NCI-H774 (cell line): ENCODE data around the gene MAGI2.

Experiments
- DNase-seq: peaks from one replicate; lab custom pipeline; 2025; lab: John Stamatoyannopoulos, UW

MAGI2 gene

GRCh38 chr7:79376299-79377025 lies 77.0 kb downstream of the MAGI2 start:
- no peak for DNase-seq

- DNase-seq = no peak
Observed at GRCh38 chr7:79361214-79361613, 92.3 kb downstream of the MAGI2 start.

DNA sequence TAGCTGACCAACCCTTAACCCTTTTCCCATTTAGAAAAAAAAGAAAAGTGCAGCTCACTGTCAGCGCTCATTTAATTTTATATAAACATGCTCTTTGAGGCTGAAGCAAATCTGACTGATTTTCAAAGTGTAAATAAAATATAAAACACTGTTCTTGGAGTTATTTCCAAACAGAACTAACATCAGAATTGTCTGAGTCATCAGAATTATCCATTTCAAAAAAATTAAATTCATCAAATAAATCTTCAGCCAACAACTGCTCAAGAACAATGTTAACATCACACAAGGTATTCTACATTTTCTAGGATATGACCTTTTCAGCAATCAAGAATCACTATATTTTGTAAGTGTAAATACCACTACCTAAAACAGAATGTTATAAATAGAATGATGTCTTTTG lies 93.6 kb downstream of the MAGI2 start:
- DNase-seq = no peak

DNA sequence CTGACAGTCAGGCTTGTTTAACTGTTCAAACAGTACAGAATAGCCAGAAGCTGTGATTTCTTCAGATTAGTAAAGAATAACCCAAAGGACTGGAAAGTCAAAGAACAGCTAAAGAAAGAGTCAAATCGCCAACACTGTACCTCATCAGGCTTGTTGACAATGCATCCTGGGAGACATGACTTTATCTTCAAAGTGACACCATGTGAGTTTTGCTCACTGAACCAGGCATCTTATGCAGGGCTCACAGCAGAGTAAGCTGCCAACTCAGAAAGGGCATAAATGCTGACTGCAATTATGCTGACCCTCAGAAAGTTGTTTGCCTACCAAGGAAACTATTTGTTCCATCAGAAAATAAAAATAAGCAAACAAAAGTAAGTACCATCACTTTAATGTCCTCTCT lies 96.4 kb downstream of the MAGI2 start:
- DNase-seq = no peak

DNA sequence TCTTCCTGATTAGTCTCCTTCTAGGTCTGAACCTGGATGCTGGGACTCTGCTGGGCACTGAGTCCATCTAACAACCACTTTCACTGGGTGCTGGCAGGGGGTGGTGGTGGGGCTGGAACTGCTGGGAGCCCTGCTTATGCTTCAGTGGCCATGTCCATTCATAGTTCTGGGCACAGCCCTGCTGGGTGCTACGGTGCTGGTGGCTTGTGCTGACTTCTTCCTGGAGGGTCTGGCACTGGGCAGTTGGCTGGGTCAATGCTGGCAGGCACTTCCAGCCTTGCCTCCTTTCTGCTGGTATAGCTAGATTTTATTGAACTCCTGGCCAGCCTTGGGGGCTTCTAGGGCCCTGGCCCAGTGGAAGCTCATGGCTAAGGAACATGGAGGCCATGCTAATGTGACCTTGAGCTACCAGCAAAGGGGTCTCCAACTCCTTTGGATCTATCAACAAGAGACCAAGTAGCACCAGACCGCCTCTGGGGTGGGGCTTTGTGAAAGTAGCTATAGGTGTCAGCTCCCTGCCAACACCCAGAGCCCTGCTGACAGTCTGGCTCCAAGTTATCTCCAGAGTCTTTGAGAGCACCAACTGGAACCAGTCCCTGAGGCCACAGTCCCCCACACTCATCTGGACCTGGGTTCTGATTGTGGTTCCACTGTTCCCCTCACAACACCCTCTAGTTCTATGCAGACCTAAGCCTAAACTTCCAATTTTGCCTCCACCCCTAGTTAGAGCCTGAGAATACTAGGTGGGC lies 99.6 kb downstream of the MAGI2 start:
- no peak for DNase-seq

DNA sequence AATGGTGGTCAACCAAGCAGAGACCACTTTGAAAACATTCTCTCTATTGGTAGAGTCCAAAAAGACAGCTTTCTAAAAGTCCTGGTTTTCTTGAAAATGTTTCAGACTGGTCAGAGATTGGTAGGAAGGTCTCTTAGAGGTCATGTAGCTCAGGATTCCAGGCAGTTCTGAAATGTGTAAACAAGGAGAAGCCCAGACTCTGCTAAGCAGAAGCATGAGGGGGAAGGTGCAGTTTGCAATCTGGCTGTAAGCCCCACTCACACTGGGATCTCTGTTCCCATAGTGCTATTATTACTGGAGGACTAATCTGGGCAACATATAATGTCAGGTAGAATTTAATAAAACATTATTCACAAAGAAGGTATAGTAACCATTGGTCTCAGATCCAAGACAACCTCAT lies 101.1 kb downstream of the MAGI2 start:
- no peak for DNase-seq

DNA sequence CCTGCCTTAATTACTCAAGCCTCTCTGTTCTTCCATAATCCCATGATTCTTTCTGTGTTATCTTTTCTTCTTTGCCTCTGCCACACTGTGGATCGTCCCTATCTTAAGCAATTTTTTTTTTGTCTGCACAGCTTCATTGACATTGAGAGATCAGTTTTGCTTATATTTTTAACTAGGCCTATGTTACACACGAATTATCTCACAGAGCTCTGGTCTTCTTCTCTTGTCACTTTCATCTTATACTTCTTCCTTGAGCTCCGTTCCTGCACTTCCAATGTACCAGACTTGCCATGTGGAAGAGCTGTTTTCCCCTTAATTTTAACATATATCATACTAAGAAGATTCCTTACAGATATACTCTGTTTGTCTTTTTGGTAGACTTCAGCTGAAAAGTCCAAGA lies 106.1 kb downstream of the MAGI2 start:
- no peak for DNase-seq

GRCh38 chr7:79341902-79342301 lies 111.6 kb downstream of the MAGI2 start:
- DNase-seq = no peak

GRCh38 chr7:79340212-79340611 lies 113.3 kb downstream of the MAGI2 start:
- DNase-seq = no peak

- DNase-seq = no peak
Observed at GRCh38 chr7:79339208-79339925, 114.1 kb downstream of the MAGI2 start.

- DNase-seq = no peak
Observed at GRCh38 chr7:79337717-79338116, 115.8 kb downstream of the MAGI2 start.

- no peak for DNase-seq
Observed at GRCh38 chr7:79334841-79335240, 118.6 kb downstream of the MAGI2 start.

DNA sequence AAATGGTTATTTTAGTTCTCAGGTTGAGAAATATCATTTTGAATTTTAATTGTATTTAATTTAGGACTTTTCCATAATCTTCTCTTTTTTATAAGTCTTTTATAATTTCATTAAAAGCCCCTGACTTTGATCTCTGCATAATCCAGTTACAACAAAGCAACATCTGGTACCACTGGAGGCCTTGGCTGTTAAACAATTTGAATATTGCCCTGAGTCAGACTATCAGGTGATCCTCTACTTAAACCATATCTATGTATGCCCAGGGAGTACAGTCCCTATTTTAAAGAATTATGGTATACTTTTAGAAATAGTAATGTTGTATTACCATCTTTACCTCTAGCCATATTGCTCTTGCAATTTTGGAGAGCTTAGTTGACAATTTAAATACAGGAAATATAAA lies 119.1 kb downstream of the MAGI2 start:
- DNase-seq = no peak

DNA sequence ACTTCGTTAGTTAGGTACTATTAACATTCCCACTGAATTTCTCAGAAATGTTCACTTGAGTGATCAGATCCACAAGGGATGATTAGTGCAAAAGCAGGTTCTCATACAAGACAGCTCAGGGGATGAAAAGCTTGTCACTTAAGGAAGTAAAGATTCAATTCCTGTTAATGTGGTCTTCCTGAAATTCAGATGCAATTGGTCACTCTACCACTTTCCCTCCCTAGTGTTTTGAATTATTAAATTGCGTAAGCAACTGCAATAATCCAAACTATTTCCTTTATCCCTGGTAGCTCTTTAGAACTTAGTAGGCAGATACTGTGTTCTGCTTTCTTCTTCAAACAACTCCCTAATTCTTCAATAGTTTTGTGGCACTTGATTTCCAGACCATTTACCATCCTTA lies 121.4 kb downstream of the MAGI2 start:
- no peak for DNase-seq

DNA sequence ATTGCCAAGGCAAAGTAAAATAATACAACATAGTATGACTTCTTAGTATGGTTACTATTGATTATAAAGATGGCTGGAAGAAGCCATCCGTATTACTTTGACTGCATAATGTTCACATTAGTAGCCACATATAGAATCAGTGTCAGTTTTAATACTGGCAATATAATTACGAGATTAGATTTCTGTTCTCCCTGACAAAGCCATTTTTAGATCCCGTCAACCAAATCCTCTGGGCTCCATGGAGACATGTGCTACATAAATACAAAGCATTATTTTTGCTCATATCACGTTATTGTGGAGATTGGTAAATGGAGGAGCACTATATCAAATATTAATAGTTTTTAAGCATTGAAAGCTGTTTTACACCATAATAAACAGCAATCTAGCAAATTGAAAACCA lies 124.0 kb downstream of the MAGI2 start:
- no peak for DNase-seq

GRCh38 chr7:79320741-79321473 lies 132.6 kb downstream of the MAGI2 start:
- no peak for DNase-seq

DNA sequence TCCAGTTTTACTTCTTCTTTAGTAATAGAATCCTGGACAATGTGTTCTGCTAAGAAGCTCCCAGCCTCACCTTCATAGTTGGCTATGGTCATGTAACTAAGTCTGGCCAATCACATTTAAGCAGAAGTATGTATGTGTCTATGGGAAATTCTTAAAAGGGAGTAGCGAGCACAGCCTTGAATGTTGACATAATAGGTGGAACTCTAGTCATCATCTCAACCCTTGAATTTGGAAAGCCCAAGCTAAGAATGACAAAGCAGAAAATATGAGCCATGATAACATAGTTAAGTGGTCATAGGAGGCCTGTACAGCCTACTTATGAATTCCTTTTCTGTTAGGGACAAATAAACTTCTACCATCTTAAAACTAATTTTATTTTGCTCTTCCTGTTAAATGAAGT lies 134.1 kb downstream of the MAGI2 start:
- no peak for DNase-seq

DNA sequence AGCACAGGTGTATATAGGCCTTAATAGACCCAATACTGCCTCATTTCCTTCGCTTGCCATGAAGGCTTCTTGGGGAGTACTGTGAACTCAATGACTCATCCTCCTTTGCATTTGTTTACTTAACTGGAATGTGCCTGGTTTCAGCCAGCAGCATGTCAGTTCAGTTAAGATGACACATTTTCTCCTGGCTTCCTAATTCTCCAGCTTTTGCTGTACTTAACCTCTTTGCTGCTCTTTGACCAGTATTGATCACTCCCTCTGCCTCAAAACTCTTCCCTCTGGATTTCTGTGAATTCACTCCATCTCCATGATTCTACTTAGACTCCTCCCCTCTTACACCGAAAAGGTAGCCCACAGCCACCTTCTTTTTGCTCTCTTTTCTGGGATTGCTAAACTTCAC lies 135.7 kb downstream of the MAGI2 start:
- no peak for DNase-seq

DNA sequence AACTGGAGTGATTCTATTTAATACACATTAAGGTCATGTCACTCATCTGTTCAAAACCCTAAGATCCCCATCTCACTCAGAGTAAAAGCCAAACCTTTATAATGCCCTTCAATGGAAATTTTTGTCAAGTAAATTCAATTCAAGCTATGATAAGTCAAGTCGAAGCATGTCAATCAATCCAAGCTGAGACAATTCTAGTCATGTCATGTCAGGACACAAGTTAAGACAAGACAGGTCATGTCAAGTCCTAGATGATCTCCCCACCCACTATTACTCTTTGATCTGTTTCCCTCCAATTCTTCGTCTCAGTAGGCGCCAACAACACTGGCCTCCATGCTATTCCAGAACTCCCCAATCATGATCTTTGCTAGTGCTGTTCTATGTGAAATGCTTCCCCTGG lies 141.4 kb downstream of the MAGI2 start:
- no peak for DNase-seq

DNA sequence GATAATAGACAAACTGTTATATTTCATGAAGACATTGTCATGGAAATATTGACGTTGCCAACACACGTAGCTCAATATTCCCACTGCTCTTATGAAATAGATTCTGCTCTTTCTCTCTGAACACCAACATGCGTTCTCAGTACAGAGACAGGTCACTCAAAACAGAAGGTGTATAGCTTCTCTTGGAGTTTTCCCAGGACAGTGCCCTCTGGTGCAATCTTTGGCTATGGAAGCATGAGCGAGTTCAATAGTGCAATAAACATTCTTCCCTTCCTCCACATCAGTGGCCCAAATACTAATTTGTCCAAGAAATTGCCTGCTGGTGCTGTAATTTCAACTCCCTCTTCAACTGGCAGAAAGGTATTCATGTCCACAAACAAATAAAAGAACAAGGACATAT lies 145.3 kb downstream of the MAGI2 start:
- no peak for DNase-seq

DNA sequence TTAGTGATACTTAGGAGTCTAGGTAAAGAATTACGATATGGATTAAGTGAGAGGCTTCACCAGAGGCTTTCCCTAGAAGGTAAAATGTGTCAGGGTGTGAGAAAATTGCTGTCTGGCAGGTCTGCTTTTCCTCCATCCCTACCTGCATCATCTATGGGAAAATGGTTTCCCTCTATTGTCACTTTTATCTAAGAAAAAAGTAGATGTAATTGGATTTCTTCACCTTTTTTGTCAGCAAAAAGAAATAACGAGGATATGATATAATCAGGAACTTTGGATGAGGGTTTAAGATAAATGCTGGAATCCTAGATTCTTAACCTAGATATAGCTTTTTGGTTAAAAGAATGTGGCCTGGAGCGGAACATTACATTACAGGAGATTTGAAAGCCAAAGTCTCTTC lies 146.1 kb downstream of the MAGI2 start:
- no peak for DNase-seq

- DNase-seq = no peak
Observed at GRCh38 chr7:79304711-79305110, 148.8 kb downstream of the MAGI2 start.
